MM.1S (cell line): ENCODE data around the gene ULK4.

Experiments used
- DNase-seq: peaks from one replicate; pipeline ENCODE4 v3.0.0-alpha.2; 2015
- H2AFZ ChIP-seq: fragments of 300-600 bp; sonication (generic); 2 replicates; pipeline ENCODE4 v1.6.0; 2016; ENCODE audit warnings: antibody characterized with exemption, low read length
- H3F3A ChIP-seq: fragments of 300-600 bp; sonication (generic); 2 replicates; pipeline ENCODE4 v1.6.1; 2016; ENCODE audit warnings: mild to moderate bottlenecking, antibody characterized with exemption, low read length, moderate library complexity, mixed read lengths; ENCODE audit not compliant: insufficient read depth
- H3K27ac ChIP-seq: fragments of 300-600 bp; sonication (generic); 2 replicates; pipeline ENCODE4 v1.5.1; 2016; ENCODE audit warnings: mild to moderate bottlenecking, low read length
- H3K27me3 ChIP-seq: fragments of 300-600 bp; sonication (generic); replicated peaks from 2 replicates; pipeline ENCODE4 v1.6.0; 2016; ENCODE audit warnings: low read length; ENCODE audit not compliant: insufficient read depth
- H3K36me3 ChIP-seq: fragments of 300-600 bp; sonication (generic); replicated peaks from 2 replicates; pipeline ENCODE4 v1.6.1; 2016; ENCODE audit warnings: mild to moderate bottlenecking, low read length, mixed read lengths; ENCODE audit not compliant: insufficient read depth
- H3K4me1 ChIP-seq: fragments of 300-600 bp; sonication (generic); 2 replicates; pipeline ENCODE4 v1.6.1; 2016; ENCODE audit warnings: low read length, mixed read lengths
- H3K4me2 ChIP-seq: fragments of 300-600 bp; sonication (generic); 2 replicates; pipeline ENCODE4 v1.6.0; 2016; ENCODE audit warnings: low read depth, low read length
- H3K4me3 ChIP-seq: fragments of 300-600 bp; sonication (generic); 2 replicates; pipeline ENCODE4 v1.5.1; 2016; ENCODE audit warnings: low read length, mixed read lengths
- H3K79me2 ChIP-seq: fragments of 300-600 bp; sonication (generic); 2 replicates; pipeline ENCODE4 v1.6.1; 2016; ENCODE audit warnings: mixed run types, low read length, mixed read lengths
- H3K9ac ChIP-seq: fragments of 300-600 bp; sonication (generic); 2 replicates; pipeline ENCODE4 v1.6.1; 2016; ENCODE audit warnings: low read length, mixed read lengths
- H3K9me2 ChIP-seq: fragments of 300-600 bp; sonication (generic); replicated peaks from 2 replicates; pipeline ENCODE4 v1.6.1; 2016; ENCODE audit warnings: mild to moderate bottlenecking, low read length, mixed read lengths; ENCODE audit not compliant: insufficient read depth
- H3K9me3 ChIP-seq: fragments of 300-600 bp; sonication (generic); replicated peaks from 2 replicates; pipeline ENCODE4 v1.6.1; 2016; ENCODE audit warnings: mild to moderate bottlenecking, low read length, mixed read lengths; ENCODE audit not compliant: insufficient read depth
- H4K20me1 ChIP-seq: fragments of 300-600 bp; sonication (generic); 2 replicates; pipeline ENCODE4 v1.6.1; 2016; ENCODE audit warnings: mild to moderate bottlenecking, low read length, moderate library complexity, mixed read lengths; ENCODE audit not compliant: insufficient read depth
- EZH2 ChIP-seq: fragments of 300-600 bp; sonication (generic); optimal IDR thresholded peaks from 2 replicates; pipeline ENCODE3; 2017; ENCODE audit warnings: low read depth, mild to moderate bottlenecking, antibody characterized with exemption, low read length, mixed read lengths
- EZH2phosphoT487 ChIP-seq: fragments of 300-600 bp; sonication (generic); IDR thresholded peaks from 2 replicates; pipeline ENCODE4 v1.6.1; 2018; ENCODE audit warnings: antibody characterized with exemption, low read length
- TF ChIP-seq, protein P1 (sequence below): fragments of 300-600 bp; sonication (generic); IDR thresholded peaks from 2 replicates; pipeline ENCODE4 v1.5.1; 2016; ENCODE audit warnings: antibody characterized with exemption, low read length, mixed read lengths

ULK4 gene

DNA sequence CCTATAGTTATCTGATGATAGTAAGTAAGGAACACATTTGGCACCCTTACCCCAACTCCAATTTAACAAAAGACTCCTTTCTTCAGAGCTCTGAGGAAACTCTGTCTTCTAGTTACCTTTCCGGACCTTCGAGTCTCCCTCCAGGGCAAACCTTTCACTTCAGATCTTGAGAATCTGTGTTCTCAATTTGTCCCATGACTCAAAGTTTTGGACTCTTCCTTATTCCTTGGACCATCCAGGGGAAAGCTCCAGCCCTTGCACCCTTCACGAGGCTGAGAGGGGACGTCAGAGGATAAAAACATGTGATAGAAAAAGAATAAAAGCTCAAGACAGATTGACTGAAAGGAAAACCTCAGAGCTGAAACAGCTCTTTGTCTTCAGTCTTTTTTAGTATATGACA lies 685.7 kb downstream of the ULK4 start:
- Histone ChIP-seq H3K9me3 (no peaks in the 10 kb centered on the region), H3F3A (no peaks in the 10 kb centered on the region), H3K4me3 (no peak overlapping the region), H3K9ac (no peak overlapping the region), H3K79me2 (no peaks in the 10 kb centered on the region), H3K36me3 (no peaks in the 10 kb centered on the region), H3K9me2 (no peaks in the 10 kb centered on the region), H3K4me2 (no peak overlapping the region), H3K27ac (no peak overlapping the region), H3K4me1 (no peaks in the 10 kb centered on the region), H4K20me1 (no peaks in the 10 kb centered on the region), H3K27me3 (no peaks in the 10 kb centered on the region), H2AFZ (no peak overlapping the region)
- no peak for DNase-seq
- TF ChIP-seq EZH2 (no peak), EZH2phosphoT487 (no peak)
- TF ChIP-seq, protein P1, sequence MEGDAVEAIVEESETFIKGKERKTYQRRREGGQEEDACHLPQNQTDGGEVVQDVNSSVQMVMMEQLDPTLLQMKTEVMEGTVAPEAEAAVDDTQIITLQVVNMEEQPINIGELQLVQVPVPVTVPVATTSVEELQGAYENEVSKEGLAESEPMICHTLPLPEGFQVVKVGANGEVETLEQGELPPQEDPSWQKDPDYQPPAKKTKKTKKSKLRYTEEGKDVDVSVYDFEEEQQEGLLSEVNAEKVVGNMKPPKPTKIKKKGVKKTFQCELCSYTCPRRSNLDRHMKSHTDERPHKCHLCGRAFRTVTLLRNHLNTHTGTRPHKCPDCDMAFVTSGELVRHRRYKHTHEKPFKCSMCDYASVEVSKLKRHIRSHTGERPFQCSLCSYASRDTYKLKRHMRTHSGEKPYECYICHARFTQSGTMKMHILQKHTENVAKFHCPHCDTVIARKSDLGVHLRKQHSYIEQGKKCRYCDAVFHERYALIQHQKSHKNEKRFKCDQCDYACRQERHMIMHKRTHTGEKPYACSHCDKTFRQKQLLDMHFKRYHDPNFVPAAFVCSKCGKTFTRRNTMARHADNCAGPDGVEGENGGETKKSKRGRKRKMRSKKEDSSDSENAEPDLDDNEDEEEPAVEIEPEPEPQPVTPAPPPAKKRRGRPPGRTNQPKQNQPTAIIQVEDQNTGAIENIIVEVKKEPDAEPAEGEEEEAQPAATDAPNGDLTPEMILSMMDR: no peak

- Histone ChIP-seq H3K4me1 (no peaks in the 10 kb centered on the region), H3K9ac (no peak overlapping the region), H4K20me1 (no peaks in the 10 kb centered on the region), H3K9me3 (no peaks in the 10 kb centered on the region), H3K27ac (no peak overlapping the region), H3K36me3 (no peaks in the 10 kb centered on the region), H2AFZ (no peak overlapping the region), H3K9me2 (no peaks in the 10 kb centered on the region), H3K4me2 (no peak overlapping the region), H3K4me3 (no peak overlapping the region), H3K79me2 (no peaks in the 10 kb centered on the region), H3K27me3 (no peaks in the 10 kb centered on the region), H3F3A (no peaks in the 10 kb centered on the region)
- no peak for DNase-seq
- no peak for TF ChIP-seq EZH2phosphoT487
- no peak for TF ChIP-seq EZH2
- TF ChIP-seq, protein P1: no peak
These were observed 686.8 kb downstream of the ULK4 start for GRCh38 chr3:41274944-41275668.

DNA sequence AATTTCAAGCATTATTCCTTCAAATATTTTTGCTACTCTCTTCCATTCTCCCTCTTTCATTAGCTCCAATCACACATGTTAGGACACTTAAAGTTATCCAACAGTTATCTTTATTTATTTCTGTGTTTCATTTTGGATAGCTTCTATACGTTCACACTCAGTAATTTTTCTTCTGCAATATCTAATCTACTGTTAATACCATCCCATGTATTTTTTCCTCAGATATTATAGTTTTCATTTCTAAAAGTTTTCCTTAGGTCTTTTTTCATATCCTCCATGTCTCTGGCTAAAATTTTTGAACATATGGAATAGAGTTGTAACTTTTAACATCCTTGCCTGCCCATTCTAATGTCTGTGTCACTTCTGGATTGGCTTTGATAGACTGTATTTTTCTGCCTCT lies 689.2 kb downstream of the ULK4 start:
- no peak overlapping the region for H3K9ac ChIP-seq
- no peaks in the 10 kb centered on the region for H3K79me2 ChIP-seq
- TF ChIP-seq EZH2phosphoT487 (no peak), EZH2 (no peak)
- TF ChIP-seq, protein P1: no peak
- H2AFZ ChIP-seq: no peak overlapping the region
- no peaks in the 10 kb centered on the region for H4K20me1 ChIP-seq
- no peaks in the 10 kb centered on the region for H3K36me3 ChIP-seq
- H3K27ac ChIP-seq: no peak overlapping the region
- DNase-seq: no peak
- H3F3A ChIP-seq: no peaks in the 10 kb centered on the region
- H3K9me3 ChIP-seq: no peaks in the 10 kb centered on the region
- no peaks in the 10 kb centered on the region for H3K9me2 ChIP-seq
- no peaks in the 10 kb centered on the region for H3K4me1 ChIP-seq
- no peak overlapping the region for H3K4me2 ChIP-seq
- H3K27me3 ChIP-seq: no peaks in the 10 kb centered on the region
- H3K4me3 ChIP-seq: no peak overlapping the region
